HEK293 (cell line): ENCODE measurements around the gene HOXA3.

Source experiments
- GFI1B ChIP-seq: fragments of 450-650 bp; formaldehyde crosslinking; IDR thresholded peaks from 2 replicates; pipeline ENCODE4 v1.5.1; 2016; ENCODE audit warnings: missing biosample characterization, missing genetic modification characterization
- GLIS2 ChIP-seq: fragments of 450-650 bp; formaldehyde crosslinking; IDR thresholded peaks from 2 replicates; pipeline ENCODE4 v1.5.1; 2016; ENCODE audit warnings: missing biosample characterization, missing genetic modification characterization
- REPIN1 ChIP-seq: fragments of 450-650 bp; formaldehyde crosslinking; IDR thresholded peaks from 2 replicates; pipeline ENCODE4 v1.5.1; 2017; ENCODE audit warnings: missing biosample characterization, missing genetic modification characterization, low read depth
- TCF7L2 ChIP-seq: IDR thresholded peaks from 2 replicates; pipeline ENCODE4 v1.6.1; 2011; ENCODE audit warnings: low read depth, mild to moderate bottlenecking, inconsistent platforms, low read length, moderate library complexity, borderline replicate concordance
- ZEB2 ChIP-seq: fragments of 450-650 bp; formaldehyde crosslinking; IDR thresholded peaks from 2 replicates; pipeline ENCODE4 v1.5.1; 2016; ENCODE audit warnings: missing biosample characterization, missing genetic modification characterization
- ZIC2 ChIP-seq: fragments of 450-650 bp; formaldehyde crosslinking; IDR thresholded peaks from 2 replicates; pipeline ENCODE4 v1.5.1; 2016; ENCODE audit warnings: missing biosample characterization, missing genetic modification characterization
- ZNF132 ChIP-seq: fragments of 450-650 bp; formaldehyde crosslinking; IDR thresholded peaks from 2 replicates; pipeline ENCODE4 v1.5.1; 2017; ENCODE audit warnings: missing biosample characterization, missing genetic modification characterization, borderline replicate concordance
- ZNF140 ChIP-seq: fragments of 450-650 bp; formaldehyde crosslinking; IDR thresholded peaks from 2 replicates; pipeline ENCODE4 v1.5.1; 2016; ENCODE audit warnings: missing biosample characterization, missing genetic modification characterization
- ZNF146 ChIP-seq: fragments of 450-650 bp; formaldehyde crosslinking; IDR thresholded peaks from 2 replicates; pipeline ENCODE4 v1.5.1; 2016; ENCODE audit warnings: missing biosample characterization, missing genetic modification characterization
- ZNF211 ChIP-seq: fragments of 450-650 bp; formaldehyde crosslinking; IDR thresholded peaks from 2 replicates; pipeline ENCODE4 v1.5.1; 2016; ENCODE audit warnings: low read depth, missing biosample characterization, missing genetic modification characterization
- ZNF335 ChIP-seq: fragments of 450-650 bp; formaldehyde crosslinking; conservative IDR thresholded peaks from 2 replicates; pipeline ENCODE4 v1.5.1; 2016; ENCODE audit warnings: missing biosample characterization, missing genetic modification characterization
- ZNF37A ChIP-seq: fragments of 450-650 bp; IDR thresholded peaks from 2 replicates; pipeline ENCODE4 v1.5.1; 2018; ENCODE audit warnings: missing biosample characterization, missing genetic modification characterization
- ZNF426 ChIP-seq: fragments of 450-650 bp; formaldehyde crosslinking; IDR thresholded peaks from 2 replicates; pipeline ENCODE4 v1.5.1; 2017; ENCODE audit warnings: missing biosample characterization, missing genetic modification characterization, mild to moderate bottlenecking, inconsistent platforms, moderate library complexity
- ZNF514 ChIP-seq: fragments of 450-650 bp; formaldehyde crosslinking; IDR thresholded peaks from 2 replicates; pipeline ENCODE4 v1.5.1; 2016; ENCODE audit warnings: missing biosample characterization, missing genetic modification characterization
- ZNF521 ChIP-seq: fragments of 450-650 bp; formaldehyde crosslinking; IDR thresholded peaks from 2 replicates; pipeline ENCODE4 v1.5.1; 2017; ENCODE audit warnings: missing biosample characterization, mild to moderate bottlenecking, missing genetic modification characterization
- ZNF530 ChIP-seq: fragments of 450-650 bp; formaldehyde crosslinking; IDR thresholded peaks from 2 replicates; pipeline ENCODE4 v1.5.1; 2016; ENCODE audit warnings: low read depth, missing biosample characterization, missing genetic modification characterization
- ZNF571 ChIP-seq: fragments of 450-650 bp; formaldehyde crosslinking; IDR thresholded peaks from 2 replicates; pipeline ENCODE4 v1.5.0; 2017; ENCODE audit warnings: missing biosample characterization, missing genetic modification characterization
- ZNF585B ChIP-seq: fragments of 450-650 bp; formaldehyde crosslinking; IDR thresholded peaks from 2 replicates; pipeline ENCODE4 v1.5.1; 2016; ENCODE audit warnings: missing biosample characterization, missing genetic modification characterization
- ZNF621 ChIP-seq: fragments of 450-650 bp; formaldehyde crosslinking; IDR thresholded peaks from 2 replicates; pipeline ENCODE4 v1.5.1; 2017; ENCODE audit warnings: missing biosample characterization, missing genetic modification characterization
- ZNF701 ChIP-seq: fragments of 450-650 bp; formaldehyde crosslinking; IDR thresholded peaks from 2 replicates; pipeline ENCODE4 v1.5.1; 2016; ENCODE audit warnings: missing biosample characterization, missing genetic modification characterization
- ZSCAN16 ChIP-seq: fragments of 450-650 bp; formaldehyde crosslinking; IDR thresholded peaks from 2 replicates; pipeline ENCODE4 v1.5.1; 2016; ENCODE audit warnings: missing biosample characterization, missing genetic modification characterization
- TF ChIP-seq, protein P1 (sequence below): fragments of 450-650 bp; formaldehyde crosslinking; IDR thresholded peaks from 2 replicates; pipeline ENCODE4; 2016; ENCODE audit warnings: missing biosample characterization, missing genetic modification characterization
- TF ChIP-seq, protein P2 (sequence below): fragments of 450-650 bp; formaldehyde crosslinking; IDR thresholded peaks from 2 replicates; pipeline ENCODE4 v1.5.1; 2016; ENCODE audit warnings: missing biosample characterization, missing genetic modification characterization, borderline replicate concordance
- TF ChIP-seq, protein P3 (sequence below): fragments of 450-650 bp; formaldehyde crosslinking; IDR thresholded peaks from 2 replicates; pipeline ENCODE4 v1.5.1; 2017; ENCODE audit warnings: missing biosample characterization, missing genetic modification characterization
- TF ChIP-seq, protein P4 (sequence below): fragments of 450-650 bp; formaldehyde crosslinking; conservative IDR thresholded peaks from 2 replicates; pipeline ENCODE4 v1.5.1; 2016; ENCODE audit warnings: low read depth, missing biosample characterization, missing genetic modification characterization
- TF ChIP-seq, protein P5 (sequence below): fragments of 450-650 bp; formaldehyde crosslinking; IDR thresholded peaks from 2 replicates; pipeline ENCODE4 v1.5.1; 2016; ENCODE audit warnings: missing biosample characterization, missing genetic modification characterization
- TF ChIP-seq, protein P6 (sequence below): fragments of 450-650 bp; formaldehyde crosslinking; IDR thresholded peaks from 2 replicates; pipeline ENCODE4 v1.5.1; 2017; ENCODE audit warnings: missing biosample characterization, missing genetic modification characterization

HOXA3 gene

DNA sequence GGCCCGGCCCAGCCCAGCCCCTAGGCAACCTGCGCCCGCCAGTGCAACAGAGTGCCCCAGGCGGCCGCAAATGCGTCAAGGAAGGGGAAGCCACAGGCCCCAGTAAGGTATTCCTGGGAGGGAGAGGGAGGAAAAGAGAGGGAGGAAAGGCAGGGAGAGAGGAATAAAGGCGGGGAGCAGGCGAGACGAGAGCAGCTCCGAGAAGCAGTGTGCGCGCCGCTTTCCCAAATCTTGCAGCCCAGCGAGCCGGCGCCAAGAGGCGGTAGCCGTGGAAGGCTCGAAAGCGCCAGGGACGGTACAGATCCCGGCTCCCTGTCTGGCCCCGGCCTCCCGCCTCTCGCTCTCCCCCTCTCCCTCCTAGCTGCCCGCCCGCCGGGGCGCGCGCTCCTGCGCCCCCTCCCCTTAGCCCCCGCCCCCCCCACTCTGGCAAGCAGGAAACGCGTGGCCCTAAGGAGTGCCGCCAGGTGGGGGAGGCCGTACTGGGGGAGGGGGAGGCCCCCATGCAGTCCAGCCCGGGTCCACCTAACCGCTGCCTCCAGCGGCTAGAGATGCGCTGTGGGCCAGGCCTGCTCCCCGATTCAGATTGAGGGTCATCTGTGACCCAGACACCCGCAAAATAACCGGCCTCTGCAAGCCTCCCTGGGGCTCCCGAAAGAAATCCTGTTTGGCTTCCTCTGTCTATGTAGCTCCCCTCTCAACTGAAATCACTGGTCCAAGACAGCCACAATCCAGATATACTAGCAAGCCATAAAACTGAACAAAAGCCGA, 17.5 kb upstream of the HOXA3 start (continued):
- TF ChIP-seq, protein P1, sequence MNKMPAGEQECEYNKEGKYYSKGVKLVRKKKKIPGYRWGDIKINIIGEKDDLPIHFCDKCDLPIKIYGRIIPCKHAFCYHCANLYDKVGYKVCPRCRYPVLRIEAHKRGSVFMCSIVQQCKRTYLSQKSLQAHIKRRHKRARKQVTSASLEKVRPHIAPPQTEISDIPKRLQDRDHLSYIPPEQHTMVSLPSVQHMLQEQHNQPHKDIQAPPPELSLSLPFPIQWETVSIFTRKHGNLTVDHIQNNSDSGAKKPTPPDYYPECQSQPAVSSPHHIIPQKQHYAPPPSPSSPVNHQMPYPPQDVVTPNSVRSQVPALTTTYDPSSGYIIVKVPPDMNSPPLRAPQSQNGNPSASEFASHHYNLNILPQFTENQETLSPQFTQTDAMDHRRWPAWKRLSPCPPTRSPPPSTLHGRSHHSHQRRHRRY: no peak
- TF ChIP-seq GFI1B (tag by site-specific recombination) (peak; percentile 79), ZNF426 (tag by site-specific recombination) (no peak), ZSCAN16 (tag by site-specific recombination) (no peak), ZNF514 (tag by site-specific recombination) (no peak), GLIS2 (peak; percentile 92), TCF7L2 (peak; percentile 64), ZNF621 (tag by site-specific recombination) (no peak), ZNF146 (tag by site-specific recombination) (no peak), REPIN1 (no peak), ZNF211 (tag by site-specific recombination) (no peak), ZEB2 (tag by site-specific recombination) (no peak; the same call in 1 of the 2 replicates), ZNF335 (peak; percentile 55), ZNF132 (tag by site-specific recombination) (no peak), ZNF701 (tag by site-specific recombination) (no peak), ZNF37A (tag by site-specific recombination) (no peak), ZNF140 (tag by site-specific recombination) (no peak), ZIC2 (tag by site-specific recombination) (no peak), ZNF521 (tag by site-specific recombination) (no peak), ZNF571 (tag by site-specific recombination) (no peak), ZNF530 (tag by site-specific recombination) (no peak), ZNF585B (tag by site-specific recombination) (no peak)
- TF ChIP-seq, protein P2, sequence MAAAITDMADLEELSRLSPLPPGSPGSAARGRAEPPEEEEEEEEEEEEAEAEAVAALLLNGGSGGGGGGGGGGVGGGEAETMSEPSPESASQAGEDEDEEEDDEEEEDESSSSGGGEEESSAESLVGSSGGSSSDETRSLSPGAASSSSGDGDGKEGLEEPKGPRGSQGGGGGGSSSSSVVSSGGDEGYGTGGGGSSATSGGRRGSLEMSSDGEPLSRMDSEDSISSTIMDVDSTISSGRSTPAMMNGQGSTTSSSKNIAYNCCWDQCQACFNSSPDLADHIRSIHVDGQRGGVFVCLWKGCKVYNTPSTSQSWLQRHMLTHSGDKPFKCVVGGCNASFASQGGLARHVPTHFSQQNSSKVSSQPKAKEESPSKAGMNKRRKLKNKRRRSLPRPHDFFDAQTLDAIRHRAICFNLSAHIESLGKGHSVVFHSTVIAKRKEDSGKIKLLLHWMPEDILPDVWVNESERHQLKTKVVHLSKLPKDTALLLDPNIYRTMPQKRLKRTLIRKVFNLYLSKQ: no peak
- TF ChIP-seq, protein P3, sequence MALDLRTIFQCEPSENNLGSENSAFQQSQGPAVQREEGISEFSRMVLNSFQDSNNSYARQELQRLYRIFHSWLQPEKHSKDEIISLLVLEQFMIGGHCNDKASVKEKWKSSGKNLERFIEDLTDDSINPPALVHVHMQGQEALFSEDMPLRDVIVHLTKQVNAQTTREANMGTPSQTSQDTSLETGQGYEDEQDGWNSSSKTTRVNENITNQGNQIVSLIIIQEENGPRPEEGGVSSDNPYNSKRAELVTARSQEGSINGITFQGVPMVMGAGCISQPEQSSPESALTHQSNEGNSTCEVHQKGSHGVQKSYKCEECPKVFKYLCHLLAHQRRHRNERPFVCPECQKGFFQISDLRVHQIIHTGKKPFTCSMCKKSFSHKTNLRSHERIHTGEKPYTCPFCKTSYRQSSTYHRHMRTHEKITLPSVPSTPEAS (tag by site-specific recombination): no peak
- TF ChIP-seq, protein P4, sequence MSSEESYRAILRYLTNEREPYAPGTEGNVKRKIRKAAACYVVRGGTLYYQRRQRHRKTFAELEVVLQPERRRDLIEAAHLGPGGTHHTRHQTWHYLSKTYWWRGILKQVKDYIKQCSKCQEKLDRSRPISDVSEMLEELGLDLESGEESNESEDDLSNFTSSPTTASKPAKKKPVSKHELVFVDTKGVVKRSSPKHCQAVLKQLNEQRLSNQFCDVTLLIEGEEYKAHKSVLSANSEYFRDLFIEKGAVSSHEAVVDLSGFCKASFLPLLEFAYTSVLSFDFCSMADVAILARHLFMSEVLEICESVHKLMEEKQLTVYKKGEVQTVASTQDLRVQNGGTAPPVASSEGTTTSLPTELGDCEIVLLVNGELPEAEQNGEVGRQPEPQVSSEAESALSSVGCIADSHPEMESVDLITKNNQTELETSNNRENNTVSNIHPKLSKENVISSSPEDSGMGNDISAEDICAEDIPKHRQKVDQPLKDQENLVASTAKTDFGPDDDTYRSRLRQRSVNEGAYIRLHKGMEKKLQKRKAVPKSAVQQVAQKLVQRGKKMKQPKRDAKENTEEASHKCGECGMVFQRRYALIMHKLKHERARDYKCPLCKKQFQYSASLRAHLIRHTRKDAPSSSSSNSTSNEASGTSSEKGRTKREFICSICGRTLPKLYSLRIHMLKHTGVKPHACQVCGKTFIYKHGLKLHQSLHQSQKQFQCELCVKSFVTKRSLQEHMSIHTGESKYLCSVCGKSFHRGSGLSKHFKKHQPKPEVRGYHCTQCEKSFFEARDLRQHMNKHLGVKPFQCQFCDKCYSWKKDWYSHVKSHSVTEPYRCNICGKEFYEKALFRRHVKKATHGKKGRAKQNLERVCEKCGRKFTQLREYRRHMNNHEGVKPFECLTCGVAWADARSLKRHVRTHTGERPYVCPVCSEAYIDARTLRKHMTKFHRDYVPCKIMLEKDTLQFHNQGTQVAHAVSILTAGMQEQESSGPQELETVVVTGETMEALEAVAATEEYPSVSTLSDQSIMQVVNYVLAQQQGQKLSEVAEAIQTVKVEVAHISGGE (tag by site-specific recombination): no peak
- TF ChIP-seq, protein P5, sequence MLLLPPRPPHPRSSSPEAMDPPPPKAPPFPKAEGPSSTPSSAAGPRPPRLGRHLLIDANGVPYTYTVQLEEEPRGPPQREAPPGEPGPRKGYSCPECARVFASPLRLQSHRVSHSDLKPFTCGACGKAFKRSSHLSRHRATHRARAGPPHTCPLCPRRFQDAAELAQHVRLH: no peak
- TF ChIP-seq, protein P6, sequence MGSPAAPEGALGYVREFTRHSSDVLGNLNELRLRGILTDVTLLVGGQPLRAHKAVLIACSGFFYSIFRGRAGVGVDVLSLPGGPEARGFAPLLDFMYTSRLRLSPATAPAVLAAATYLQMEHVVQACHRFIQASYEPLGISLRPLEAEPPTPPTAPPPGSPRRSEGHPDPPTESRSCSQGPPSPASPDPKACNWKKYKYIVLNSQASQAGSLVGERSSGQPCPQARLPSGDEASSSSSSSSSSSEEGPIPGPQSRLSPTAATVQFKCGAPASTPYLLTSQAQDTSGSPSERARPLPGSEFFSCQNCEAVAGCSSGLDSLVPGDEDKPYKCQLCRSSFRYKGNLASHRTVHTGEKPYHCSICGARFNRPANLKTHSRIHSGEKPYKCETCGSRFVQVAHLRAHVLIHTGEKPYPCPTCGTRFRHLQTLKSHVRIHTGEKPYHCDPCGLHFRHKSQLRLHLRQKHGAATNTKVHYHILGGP: no peak
